OCI-LY1 (cell line): ENCODE measurements around the gene ZSCAN20.

ENCODE experiments used
- H2AFZ ChIP-seq: fragments of 200-600 bp; sonication (generic), shearing (Covaris generic); 2 replicates; pipeline ENCODE4 v1.6.0; 2014; ENCODE audit warnings: antibody characterized with exemption, mild to moderate bottlenecking, low read length
- H3F3A ChIP-seq: fragments of 200-600 bp; sonication (generic), shearing (Covaris generic); 2 replicates; pipeline ENCODE4 v1.6.0; 2014; ENCODE audit warnings: mild to moderate bottlenecking, antibody characterized with exemption, low read length, moderate library complexity; ENCODE audit not compliant: insufficient read depth
- H3K27ac ChIP-seq: fragments of 200-600 bp; sonication (generic); 2 replicates; pipeline ENCODE4 v1.5.1; 2014; ENCODE audit warnings: low read length, mixed run types, mild to moderate bottlenecking, low read depth; ENCODE audit not compliant: poor library complexity, severe bottlenecking
- H3K27me3 ChIP-seq: fragments of 200-600 bp; sonication (generic); 2 replicates; pipeline ENCODE4 v1.6.0; 2014; ENCODE audit warnings: antibody characterized with exemption, mild to moderate bottlenecking, low read length, moderate library complexity; ENCODE audit not compliant: insufficient read depth
- H3K36me3 ChIP-seq: fragments of 200-600 bp; sonication (generic); 2 replicates; pipeline ENCODE4 v1.6.1; 2014; ENCODE audit warnings: mild to moderate bottlenecking, antibody characterized with exemption, low read length, moderate library complexity, mixed read lengths; ENCODE audit not compliant: insufficient read depth
- H3K4me1 ChIP-seq: fragments of 200-600 bp; sonication (generic); 2 replicates; pipeline ENCODE4 v1.5.1; 2014; ENCODE audit warnings: mild to moderate bottlenecking, low read length, moderate library complexity; ENCODE audit not compliant: insufficient read depth, severe bottlenecking
- H3K4me2 ChIP-seq: fragments of 200-600 bp; sonication (generic), shearing (Covaris generic); 2 replicates; pipeline ENCODE4 v1.6.1; 2014; ENCODE audit warnings: low read length
- H3K4me3 ChIP-seq: fragments of 200-600 bp; sonication (generic); 2 replicates; pipeline ENCODE4 v1.5.1; 2014; ENCODE audit warnings: low read length, low read depth, mild to moderate bottlenecking, mixed read lengths; ENCODE audit not compliant: poor library complexity, severe bottlenecking
- H3K79me2 ChIP-seq: fragments of 200-600 bp; shearing (Covaris generic); 2 replicates; pipeline ENCODE4 v1.6.1; 2016; ENCODE audit warnings: mixed run types, low read length, mixed read lengths; ENCODE audit not compliant: insufficient read depth
- H3K9ac ChIP-seq: fragments of 200-600 bp; sonication (generic), shearing (Covaris generic); 2 replicates; pipeline ENCODE4 v1.6.1; 2014; ENCODE audit warnings: mild to moderate bottlenecking, low read length, mixed read lengths
- H3K9me2 ChIP-seq: fragments of 200-600 bp; sonication (generic), shearing (Covaris generic); 2 replicates; pipeline ENCODE4 v1.6.1; 2014; ENCODE audit warnings: low read depth, mild to moderate bottlenecking, low read length, mixed read lengths
- H3K9me3 ChIP-seq: fragments of 200-600 bp; shearing (Covaris generic); 2 replicates; pipeline ENCODE4 v1.6.1; 2014; ENCODE audit warnings: low read length, mixed read lengths
- H4K20me1 ChIP-seq: fragments of 200-600 bp; sonication (generic), shearing (Covaris generic); 2 replicates; pipeline ENCODE4 v1.6.0; 2016; ENCODE audit warnings: mild to moderate bottlenecking, low read length; ENCODE audit not compliant: insufficient read depth
- EZH2 ChIP-seq: fragments of 200-600 bp; sonication (generic), shearing (Covaris generic); IDR thresholded peaks from 2 replicates; pipeline ENCODE4 v1.8.0; 2017; ENCODE audit warnings: borderline replicate concordance, mixed run types, mild to moderate bottlenecking, antibody characterized with exemption, low read length, moderate library complexity, mixed read lengths
- TF ChIP-seq, protein P1 (sequence below): fragments of 200-600 bp; sonication (generic), shearing (Covaris generic); IDR thresholded peaks from 2 replicates; pipeline ENCODE4 v1.5.1; 2017; ENCODE audit warnings: mild to moderate bottlenecking, antibody characterized with exemption, low read length, moderate library complexity, mixed read lengths

ZSCAN20 gene

DNA sequence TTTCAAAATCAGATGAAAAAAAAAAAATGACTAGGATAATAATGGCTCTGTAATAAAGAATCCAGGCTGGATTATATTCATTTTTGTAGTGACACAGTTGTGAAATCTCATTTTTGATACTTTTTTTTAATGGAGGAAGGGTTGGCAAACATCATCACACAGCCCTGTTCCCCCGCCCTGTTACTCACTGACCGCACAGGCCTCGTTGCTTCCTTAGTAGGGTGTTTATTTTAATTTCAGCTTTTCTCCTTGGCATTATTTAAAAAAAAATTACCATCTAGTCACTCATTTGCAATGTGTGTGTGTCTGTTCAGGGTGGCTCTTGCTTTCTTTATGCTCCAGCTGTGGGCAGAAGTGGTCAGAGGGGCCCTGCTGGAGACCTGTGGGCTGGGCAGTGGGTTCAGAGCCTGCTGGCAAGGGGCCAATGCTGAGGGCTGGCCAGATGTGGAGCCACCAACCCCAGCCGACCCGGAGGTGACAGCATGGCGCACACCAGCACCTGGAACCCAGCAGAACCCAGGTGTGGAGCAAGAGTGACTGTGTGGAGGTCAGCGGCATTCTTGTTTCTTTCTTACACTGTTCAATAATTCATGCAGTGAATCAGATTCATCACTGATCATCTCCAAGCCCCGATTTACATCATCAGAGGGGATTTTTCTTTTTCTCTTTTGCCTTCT is 44.6 kb downstream of the ZSCAN20 start:
- Histone ChIP-seq H3K36me3 (no peaks in the 10 kb centered on the region), H3K4me1 (no peaks in the 10 kb centered on the region), H3K79me2 (no peaks in the 10 kb centered on the region), H3K4me3 (no peak overlapping the region), H3K27me3 (no peaks in the 10 kb centered on the region), H3K9ac (no peak overlapping the region), H2AFZ (no peak overlapping the region), H3K9me3 (no peaks in the 10 kb centered on the region), H3K27ac (no peak overlapping the region), H3K9me2 (no peaks in the 10 kb centered on the region), H3F3A (no peaks in the 10 kb centered on the region), H3K4me2 (no peak overlapping the region), H4K20me1 (no peaks in the 10 kb centered on the region)
- TF ChIP-seq, protein P1, sequence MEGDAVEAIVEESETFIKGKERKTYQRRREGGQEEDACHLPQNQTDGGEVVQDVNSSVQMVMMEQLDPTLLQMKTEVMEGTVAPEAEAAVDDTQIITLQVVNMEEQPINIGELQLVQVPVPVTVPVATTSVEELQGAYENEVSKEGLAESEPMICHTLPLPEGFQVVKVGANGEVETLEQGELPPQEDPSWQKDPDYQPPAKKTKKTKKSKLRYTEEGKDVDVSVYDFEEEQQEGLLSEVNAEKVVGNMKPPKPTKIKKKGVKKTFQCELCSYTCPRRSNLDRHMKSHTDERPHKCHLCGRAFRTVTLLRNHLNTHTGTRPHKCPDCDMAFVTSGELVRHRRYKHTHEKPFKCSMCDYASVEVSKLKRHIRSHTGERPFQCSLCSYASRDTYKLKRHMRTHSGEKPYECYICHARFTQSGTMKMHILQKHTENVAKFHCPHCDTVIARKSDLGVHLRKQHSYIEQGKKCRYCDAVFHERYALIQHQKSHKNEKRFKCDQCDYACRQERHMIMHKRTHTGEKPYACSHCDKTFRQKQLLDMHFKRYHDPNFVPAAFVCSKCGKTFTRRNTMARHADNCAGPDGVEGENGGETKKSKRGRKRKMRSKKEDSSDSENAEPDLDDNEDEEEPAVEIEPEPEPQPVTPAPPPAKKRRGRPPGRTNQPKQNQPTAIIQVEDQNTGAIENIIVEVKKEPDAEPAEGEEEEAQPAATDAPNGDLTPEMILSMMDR, result no peak
- TF ChIP-seq EZH2, result no peak

DNA sequence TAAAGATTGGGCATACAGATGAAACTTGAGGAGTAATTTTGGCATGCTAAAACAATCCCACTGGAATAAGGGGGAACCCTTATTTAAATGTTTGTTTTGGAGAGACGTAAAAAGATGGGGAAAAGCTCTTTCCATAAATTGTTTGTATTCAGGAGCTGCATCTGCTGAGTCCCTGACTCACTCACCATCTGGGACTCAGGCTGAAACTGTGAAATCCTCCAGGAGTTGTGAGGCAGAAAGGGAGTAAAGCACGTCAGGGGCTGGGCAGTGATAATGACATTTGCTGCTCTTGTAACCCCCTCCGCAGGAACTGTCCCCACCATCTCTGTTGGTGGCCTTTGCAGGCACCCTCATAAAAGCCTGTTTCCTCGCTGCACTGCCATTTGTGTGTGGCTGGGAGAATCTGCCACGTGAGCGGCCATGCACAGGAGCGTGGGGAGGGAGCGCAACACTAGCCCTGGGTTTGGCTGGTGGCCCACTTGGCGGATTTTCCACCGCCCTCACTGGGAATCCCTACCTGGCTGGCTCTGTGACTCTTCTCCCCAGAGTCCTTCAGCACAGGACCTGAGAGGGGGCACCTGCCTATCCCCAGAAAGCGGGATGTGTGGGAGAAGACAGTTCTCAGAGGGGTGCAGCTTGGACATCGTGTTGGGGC is 45.3 kb downstream of the ZSCAN20 start:
- no peak overlapping the region for H3K27ac ChIP-seq
- H3K4me2 ChIP-seq, result no peak overlapping the region
- H3K79me2 ChIP-seq, result no peaks in the 10 kb centered on the region
- H3K27me3 ChIP-seq, result no peaks in the 10 kb centered on the region
- no peak overlapping the region for H2AFZ ChIP-seq
- H3F3A ChIP-seq, result no peaks in the 10 kb centered on the region
- TF ChIP-seq, protein P1, result no peak
- TF ChIP-seq EZH2, result no peak
- no peak overlapping the region for H3K9ac ChIP-seq
- H3K4me1 ChIP-seq, result no peaks in the 10 kb centered on the region
- no peaks in the 10 kb centered on the region for H3K9me2 ChIP-seq
- H4K20me1 ChIP-seq, result no peaks in the 10 kb centered on the region
- H3K36me3 ChIP-seq, result no peaks in the 10 kb centered on the region
- no peaks in the 10 kb centered on the region for H3K9me3 ChIP-seq
- H3K4me3 ChIP-seq, result no peak overlapping the region

DNA sequence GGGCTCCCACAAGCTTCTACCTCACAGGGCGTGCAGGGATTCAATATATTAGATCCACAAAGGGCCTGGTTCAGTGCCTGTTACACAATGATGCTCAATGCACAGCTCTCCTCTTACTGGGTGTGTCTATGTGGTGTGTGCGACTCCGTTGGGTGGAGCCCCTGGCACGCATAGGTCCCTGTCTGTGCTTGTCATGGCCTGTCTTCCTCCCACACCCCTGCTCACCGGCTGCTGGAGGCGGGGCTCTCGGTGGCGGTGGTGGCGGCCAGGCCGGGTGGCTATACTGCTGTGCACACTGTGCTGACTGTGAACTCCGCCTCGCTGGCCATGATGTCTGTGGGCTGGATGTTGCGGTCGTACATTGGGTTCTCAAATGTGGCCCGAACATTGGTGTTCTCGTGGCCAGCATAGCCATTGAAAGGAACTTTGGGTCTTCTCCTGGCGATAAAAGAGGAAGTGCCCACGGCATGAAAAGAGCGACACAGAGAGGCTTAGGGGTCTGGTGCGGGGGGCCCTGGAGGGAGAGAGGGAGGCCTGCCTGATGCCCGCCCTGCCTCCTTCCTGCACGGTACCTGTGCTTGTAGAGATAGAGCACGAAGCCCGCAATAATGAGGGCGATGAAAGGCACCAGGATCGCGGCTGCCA is 46.9 kb downstream of the ZSCAN20 start:
- Histone ChIP-seq H3K9ac (no peak overlapping the region), H3K36me3 (no peaks in the 10 kb centered on the region), H3K9me3 (no peaks in the 10 kb centered on the region), H3K4me1 (no peaks in the 10 kb centered on the region), H3K4me2 (no peak overlapping the region), H3K79me2 (no peaks in the 10 kb centered on the region), H3K4me3 (no peak overlapping the region), H3K27me3 (no peaks in the 10 kb centered on the region), H2AFZ (no peak overlapping the region), H4K20me1 (no peaks in the 10 kb centered on the region), H3K27ac (no peak overlapping the region), H3K9me2 (no peaks in the 10 kb centered on the region), H3F3A (no peaks in the 10 kb centered on the region)
- TF ChIP-seq, protein P1, result no peak
- TF ChIP-seq EZH2, result no peak
